Measurements from ENCODE around the gene IFNA7.

- no peak for TF ChIP-seq CTCF (IDR thresholded peaks at IDR 0.05)
- TF ChIP-seq POLR2A (IDR thresholded peaks at IDR 0.05), result no peak
Observed at GRCh38 chr9:21234153-21234687, 32.2 kb upstream of the IFNA7 start.

Data from Peyer's patch (tissue), 4 donors.